NCI-H146 (cell line): Measurements from ENCODE around the gene SPI1.

ENCODE experiments used
- DNase-seq: peaks from one replicate; lab custom pipeline; 2025; lab: John Stamatoyannopoulos, UW

SPI1 gene

DNA sequence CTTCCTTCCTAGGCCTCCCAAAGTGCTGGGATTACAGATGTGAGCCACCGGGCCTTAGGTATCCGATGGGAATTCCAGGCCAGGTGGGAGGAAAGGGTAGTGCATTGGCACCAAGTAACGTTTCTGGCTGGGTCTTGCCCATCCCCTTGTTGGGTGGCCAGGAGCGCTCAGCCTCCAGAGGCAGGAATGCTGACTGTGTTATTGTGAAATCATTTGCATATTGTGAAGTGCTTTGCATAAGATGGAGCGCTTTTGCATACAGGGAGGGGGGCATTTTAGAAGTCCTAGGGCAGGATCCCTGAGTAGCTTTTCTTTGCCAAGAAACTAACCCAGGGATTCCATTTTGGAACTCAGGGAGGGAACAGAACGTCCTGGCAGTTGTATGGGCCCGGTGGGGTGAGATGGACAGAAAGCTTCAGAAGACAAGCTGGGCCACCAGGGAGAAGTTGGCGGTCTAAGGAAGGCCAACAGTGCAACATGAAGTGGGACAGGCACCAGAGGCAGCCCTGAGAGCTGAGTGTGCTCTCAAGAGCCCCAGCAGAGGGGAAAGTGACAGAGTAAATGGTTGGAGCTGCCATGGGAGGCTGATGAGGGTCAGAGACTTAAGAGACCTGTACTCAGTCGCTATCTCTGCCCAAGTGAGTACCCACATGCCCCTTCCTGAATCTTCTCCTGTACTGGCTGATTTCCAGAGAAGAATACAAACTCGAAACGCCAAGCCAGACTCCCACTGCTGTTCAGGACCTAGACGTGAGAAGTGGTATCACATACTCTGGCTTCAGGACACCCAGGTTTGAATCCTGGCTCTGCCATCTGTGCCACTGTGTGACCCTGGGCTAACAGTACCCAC lies 28.8 kb upstream of the SPI1 start:
- DNase-seq: no peak

DNA sequence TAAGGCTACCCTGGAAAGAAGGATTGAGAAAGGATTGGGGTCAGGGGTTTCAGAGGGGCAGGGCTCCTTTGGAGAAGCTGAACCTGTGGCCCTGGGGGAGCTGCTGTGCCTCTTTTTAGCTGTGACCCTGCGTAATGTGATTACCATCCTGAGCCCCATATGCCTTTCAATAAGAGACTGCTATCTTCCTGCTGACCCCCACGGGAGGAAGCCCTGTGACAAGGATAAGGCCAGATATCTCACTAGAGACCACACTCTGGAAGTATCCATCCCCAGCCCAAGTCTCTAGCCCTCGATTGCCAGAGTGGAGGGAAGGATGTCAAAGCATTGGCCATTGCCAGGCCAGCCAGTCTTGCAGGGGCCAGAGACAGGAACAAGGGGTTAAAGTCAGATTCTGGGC lies 25.2 kb upstream of the SPI1 start:
- no peak for DNase-seq

DNA sequence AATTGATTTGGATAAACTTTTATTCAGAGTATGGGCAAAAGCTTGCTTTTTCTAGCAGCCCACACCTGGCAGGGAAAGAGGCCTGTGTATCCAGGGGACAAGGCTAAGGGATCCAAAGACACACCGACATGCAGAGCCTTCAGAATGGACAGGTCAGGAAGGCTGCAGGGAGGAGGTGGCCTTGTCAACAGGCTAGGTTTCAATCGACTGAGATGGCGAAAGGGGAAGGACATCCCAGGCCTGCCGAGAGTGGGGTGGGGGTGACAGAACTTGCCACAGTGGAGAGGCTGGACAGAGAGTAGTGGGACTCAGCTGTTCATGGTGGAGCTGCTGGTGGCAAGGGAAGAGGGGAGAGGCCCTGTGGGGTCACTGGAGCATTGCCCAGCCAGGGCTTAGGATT lies 24.8 kb upstream of the SPI1 start:
- no peak for DNase-seq

DNA sequence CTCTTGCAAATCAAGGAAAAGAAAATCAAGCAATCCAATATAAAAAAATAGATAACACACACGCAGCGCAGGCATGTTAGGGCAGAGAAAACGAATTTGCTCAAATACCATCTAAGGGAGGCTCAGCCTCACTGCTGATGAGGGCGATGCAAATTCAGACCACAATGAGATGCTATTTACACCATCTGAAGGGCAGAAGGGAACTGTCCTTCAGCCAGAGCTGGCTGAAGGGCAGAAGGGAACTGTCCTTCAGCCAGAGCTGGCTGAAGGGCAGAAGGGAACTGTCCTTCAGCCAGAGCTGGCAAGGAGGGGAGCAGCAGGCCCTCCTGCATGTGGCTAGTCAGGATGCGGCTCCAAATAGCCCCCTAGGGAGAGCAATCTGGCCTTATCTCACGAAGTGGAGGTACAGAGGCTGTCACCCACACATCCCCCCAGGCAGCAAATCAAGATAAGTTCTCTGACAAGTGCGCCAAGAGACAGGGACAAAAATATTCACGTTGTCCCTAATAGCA lies 22.5 kb upstream of the SPI1 start:
- DNase-seq: peak; percentile 46

DNA sequence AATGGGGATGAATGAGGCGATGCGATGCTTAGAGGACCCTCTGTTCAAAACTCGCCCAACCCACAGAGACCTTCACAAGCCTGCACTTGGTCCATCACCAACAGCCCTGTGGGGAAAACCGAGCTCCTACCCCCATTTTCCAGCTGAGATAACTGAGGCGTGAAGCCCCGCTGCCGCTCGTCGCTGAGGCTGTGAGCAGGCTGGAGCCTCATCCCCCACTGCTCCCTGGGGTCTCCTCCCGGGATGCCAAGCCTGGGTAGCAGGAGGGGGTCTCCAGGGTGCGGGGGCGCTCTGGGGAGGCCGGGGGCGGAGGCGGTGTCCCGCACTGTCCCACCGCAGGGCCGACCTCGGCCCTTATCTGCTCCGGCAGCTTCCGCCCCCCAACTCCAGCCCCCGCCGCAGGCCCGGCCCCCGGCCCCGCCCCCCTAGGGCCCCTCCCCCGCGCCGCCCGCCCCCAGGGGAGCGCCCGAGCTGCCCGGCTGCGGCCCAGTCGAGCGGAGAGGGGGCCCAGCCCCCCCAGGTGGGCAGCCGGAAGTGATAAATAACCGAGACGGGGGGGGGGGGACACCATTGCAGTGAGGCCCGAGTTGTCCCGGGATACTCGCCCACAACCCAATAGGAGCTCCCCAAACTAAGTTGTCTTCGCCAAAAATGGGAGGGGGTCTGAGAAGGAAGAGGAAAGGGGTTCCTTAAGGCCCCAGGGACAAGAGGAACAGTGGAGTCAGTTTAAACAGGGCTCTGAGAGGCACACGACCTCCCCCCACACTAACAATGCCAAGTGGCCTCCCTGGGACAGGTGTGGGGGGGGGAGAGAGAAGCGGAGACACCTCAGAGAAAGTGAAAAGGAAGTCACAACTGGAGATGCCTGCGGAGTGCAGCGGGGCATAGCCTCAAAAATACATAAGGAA lies 21.8 kb upstream of the SPI1 start:
- DNase-seq: peak; percentile 38

DNA sequence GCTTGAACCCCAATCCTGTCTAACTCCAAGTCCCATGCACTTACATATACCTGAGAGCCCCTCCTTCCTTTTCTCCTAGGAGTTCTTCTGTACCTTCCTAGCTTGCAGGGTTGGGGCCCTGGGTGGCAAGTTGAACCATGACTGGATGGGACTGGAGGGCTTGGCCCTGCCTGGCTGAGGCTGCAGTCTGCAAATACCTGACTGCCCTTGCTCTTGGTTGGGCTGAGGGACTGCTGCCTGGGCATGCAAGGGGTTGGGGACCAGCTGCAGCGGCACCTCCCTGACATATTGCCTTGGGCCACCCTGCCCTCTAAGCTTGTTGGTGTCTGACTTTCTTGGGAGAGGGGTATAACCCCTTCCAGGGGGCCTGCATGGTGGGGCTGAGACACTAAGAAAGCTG lies 20.2 kb upstream of the SPI1 start:
- no peak for DNase-seq

DNA sequence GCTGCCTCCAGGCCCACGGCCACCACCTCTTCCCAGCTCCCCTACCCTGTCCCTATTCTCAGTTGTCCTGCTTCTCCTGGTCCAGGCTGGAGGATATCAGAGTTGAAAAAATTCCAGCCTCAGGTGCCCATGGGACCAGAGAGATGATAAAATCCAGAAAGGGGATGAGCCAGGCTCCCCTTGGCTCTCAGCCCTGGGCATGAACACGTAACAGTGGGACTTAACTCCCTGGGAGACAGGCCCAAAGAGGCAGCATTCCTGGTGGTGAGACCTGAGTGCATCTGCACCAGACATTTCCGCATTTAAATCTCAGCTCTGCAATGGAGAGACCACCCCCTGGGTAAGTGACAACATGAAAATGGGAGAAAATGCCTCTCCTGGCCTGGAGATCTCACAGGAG lies 19.7 kb upstream of the SPI1 start:
- DNase-seq: no peak

DNA sequence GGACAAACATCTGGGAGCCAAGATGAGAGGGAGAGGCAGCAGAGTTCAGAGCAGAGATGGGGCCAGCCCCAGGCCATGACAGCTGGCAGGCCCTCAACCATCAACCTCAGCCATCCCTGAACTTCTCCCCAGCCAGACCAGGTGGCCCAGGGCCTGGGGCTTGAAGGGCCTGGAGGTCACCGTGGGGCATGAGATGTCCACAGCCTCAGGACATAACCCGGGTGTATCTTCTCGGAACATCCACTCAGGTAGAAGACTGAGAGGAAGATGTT lies 17.6 kb upstream of the SPI1 start:
- DNase-seq: no peak

DNA sequence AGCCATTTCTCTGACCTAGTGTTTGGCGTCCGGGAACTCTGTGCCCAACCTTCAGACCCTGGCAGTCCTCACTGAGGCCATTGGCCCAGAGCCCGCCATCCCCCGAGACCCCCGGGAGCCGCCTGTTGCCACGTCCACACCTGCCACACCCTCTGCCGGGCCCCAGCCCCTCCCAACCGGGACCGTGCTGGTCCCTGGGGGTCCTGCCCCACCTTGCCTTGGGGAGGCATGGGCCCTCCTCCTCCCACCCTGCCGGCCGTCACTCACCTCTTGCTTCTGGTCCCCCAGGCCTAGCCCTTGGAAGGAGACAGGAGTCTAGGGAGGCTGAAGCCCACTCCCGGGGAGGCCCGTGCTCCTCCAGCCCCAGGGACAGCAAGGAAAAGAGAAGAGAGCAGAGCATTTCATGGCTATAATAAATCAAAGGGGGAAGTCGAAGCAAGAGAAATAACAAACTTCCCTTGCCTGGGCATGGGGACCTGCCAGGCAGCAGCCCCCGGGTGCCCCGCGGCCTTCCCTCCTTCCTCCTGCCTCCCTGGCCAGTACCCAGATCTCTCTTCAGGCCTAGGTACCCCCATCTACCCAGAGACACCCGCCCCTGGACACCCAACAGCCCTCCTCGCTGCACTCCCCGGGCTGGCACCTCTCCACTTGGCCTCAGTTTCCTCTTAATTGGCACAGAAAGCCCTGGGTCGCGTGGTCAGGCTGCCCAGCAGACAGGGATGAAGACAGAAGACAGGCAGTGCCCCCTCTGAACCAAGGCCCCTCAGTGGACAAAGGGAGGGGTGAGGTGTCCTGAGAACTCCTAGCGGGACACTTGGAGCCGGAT lies 17.1 kb upstream of the SPI1 start:
- no peak for DNase-seq

DNA sequence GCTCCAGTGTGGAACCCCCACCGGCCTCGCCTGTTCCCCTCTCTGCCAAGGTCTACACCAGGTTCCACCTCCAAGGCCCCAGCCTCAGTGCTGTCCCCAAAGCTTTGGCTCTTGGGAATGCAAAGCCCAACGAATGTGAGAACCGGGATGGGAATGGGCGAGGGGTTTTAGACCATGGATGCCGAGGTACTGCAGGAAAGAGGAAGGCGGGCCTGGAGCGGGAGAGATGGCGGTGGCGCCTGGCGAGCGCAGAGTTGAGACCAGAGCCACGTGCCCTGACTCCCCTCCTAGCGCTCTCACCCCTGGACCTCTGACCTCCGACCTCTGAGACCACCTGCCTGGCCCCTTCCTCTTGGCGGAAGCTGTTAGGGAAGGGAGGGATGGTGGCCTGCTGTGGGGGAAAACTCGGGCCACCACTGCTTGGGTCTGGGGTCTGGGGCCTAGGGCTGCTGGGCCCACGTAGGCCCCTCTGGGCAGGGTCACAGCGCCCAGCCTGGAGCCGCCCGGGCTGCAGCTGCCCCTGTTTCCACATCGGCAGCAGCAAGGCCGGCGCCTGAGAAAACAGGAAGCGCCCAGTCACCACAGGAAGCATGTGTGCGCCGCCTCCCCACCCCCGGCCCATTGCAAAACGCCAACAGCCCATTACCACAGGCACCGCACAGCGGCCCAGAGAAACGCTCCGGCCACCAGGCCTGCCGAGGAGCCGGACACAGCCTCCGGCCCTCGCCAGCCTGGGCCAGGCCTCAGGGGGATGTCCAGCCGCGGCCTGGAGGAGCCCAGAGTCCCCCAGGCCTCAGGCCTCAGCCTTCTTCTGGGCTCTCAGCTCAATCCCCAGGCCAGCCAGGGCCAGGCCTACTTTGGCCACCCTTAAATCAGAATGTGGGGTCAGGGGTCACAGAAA lies 16.2 kb upstream of the SPI1 start:
- no peak for DNase-seq

DNA sequence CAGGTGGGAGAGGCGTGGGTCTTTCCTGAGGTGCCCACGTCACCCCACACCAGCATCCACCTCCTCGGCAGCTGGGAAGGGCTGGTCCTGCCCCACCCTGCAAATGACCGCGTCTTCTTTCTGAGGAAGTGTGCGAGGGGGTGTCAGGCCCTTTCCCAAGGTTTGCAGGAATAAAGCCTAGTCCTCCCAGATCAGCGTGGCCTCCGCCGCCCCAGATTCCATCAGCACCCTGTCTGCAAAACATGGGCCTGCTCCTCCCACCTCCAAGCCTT lies 15.6 kb upstream of the SPI1 start:
- DNase-seq: no peak

DNA sequence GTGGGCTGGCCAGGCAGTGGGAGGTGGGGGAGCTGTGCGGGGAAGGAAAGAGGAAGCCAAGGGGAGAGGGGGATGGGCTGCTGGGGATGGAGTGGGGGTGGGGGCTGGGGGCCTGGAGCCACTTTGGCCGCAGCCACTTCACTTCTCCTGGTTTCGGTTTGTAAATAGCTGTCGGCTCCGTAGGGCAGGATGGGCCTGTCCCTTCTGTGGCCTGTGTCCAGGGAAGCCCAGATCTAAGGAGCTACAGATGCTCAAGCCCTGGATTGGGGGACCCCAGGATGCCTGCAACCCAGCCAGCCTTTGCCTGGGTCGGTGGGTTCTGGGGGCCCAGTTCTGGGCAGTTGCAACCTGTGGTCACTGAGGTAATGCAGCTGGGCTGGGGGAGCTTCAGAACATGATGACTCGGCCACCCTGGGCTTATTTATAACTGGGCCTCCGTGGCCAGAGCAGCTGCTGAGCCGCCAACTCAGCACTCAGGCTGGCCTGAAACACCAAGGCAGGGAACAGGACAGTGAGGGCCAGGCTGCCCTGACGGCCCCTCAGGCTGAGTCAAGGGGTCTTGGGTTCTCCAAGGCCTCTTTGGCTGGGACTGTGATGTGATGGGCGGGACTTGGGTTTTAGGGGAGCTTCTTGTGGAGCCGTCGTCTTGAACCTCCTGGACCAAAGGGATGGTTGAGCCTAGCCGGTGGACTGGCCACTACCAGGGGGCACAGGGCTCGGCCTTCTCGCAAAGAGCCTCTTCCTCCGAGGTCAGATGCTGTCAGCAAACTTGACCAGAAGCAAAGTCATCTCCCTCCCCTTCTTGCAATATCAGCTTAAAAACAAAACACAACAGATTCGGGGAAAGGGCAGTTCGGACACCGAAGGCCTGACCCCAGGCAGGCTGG lies 15.1 kb upstream of the SPI1 start:
- no peak for DNase-seq

DNA sequence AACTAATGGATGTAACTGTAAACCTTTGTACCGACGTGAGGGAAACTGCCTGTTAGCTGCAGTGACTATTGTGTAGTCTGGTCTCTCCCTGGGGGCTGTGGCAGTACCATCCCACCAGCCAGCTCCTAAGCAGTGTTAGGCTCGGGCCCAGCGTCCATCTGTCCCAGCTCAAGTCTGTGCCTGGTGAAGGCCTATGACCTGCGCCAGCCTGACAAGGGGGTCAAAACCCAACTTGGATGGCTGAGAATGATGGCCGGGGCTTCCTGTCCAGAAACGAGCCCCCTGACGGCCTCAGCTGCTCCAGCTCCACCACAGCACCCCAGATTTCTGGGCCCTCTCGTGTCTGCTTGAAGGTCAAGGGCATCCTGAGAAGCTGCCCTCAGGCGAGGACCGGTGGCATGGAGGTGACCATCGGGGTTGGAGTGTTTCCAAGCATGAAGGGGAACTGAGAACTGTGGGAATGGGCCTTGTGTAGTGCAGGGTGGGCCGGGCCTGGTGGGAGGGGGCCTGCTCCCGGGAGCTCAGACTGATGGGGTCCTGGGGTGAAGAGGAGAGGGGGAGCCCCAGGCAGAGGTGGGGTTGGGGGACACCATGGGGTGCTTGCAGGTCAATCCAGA lies 14.3 kb upstream of the SPI1 start:
- DNase-seq: no peak

DNA sequence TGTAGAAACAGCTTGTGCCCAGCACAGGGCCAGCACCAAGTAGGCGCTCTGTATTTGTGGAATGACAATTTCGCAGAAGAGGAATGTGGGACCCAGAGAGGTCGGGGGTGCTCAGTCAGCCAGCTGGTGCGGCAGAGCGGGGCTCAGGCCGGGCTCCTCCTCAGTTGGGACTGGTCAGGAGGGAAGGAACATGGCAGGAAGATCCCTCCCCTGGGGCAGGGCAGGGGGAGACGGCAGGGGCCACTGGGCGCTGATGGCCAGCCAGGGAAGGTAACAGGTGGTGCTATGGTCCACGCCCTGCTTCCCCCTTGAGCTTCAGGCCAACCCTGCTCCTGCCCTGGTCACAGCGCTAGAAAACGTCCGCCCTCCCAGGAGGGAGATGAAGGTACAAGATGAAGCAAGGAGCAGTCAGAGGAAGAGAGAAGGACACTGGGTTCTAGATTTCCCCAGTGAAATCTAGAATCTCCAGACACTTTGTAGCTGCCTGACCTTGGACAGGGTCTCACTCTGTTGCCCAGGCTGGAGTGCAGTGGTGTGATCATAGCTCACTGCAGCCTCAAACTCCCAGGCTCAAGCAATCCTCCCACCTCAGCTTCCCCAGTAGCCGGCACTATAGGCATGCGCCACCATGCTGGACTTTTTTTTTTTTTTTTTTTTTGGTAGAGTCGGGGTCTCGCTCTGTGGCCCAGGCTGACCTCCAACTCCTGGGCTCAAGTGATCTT lies 13.5 kb upstream of the SPI1 start:
- DNase-seq: no peak

DNA sequence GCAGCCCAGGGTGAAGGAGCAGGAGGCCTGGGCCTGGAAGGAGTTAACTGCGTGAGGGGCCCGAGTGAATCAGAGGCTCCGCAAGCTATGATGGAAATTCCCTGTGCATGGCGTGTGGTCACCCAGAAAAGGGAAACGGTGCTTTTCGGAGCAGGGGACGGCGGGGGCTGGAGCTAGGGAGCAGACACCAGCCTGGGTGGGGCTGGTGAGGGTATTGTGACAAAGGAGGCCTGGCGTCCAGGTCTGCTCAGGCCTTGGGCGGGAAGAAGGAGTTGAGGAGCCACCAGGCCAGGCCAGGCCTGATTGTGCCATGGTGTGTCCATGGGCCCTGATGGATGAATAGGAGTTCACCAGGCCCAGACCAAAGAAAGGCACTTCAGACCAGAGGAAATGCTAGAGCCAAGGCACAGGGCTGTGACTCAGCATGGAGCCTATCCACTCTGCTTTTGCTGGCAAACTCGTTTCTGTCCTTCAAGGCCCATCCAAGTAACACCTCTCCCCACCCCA lies 12.8 kb upstream of the SPI1 start:
- DNase-seq: no peak

DNA sequence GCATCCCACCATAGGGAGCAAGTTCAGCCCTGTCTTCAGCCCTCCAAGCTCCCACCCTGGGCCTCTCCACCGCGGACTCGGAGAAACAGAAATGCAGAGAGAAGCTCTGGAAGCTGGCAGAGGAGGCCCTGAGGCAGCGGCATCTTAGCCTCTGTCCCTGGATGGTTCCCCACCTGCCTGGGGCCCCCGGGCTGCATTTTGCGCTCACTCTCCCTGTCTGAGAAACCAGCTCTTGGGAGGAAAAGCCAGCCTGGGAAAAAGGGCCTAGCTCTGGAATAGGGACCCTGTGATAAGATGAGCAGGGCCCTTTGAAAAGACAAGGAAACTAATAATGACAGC lies 12.0 kb upstream of the SPI1 start:
- DNase-seq: no peak

DNA sequence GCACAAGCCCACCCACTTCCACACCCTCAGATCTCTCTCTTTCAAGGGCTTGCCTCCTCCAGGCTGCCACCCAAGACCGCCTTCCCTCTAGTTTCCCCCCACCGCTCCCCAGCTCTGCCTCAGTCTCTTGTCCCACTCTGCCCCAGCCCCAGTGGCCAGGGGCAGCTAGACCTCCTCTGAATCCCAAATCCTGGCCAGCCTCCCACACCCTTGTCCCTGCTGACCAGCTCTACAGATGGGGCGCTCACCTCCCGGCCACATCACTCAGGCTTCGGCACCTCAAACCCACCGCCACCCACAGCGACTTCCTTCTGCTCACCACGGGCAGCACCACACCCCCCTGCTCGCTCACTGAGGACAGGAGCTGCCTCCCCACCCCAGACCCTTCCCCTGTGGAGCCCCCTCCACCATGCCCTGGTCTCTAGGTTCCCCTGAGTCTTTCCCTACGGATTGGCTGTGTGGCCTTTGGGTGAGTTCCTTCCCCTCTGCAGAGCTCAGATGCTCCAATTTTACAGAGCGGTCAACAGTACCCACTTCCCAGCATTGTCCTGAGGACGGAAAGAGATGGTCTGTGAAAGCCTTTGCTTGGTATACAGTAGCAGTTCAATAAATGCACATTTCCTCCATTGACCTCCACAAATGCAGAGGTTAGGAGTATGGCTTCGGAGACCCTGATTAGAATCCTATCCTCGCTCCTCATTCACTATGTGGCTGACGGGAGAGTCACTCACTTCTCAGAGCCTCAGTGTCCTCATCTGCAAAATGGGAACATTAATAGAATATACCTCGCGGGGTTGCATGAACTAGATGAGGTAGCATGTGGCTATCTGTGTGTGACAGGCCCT lies 11.5 kb upstream of the SPI1 start:
- DNase-seq: no peak
